Astrocyte (in vitro differentiated cells and primary cell): Measurements from ENCODE around the gene PELI2.

Experiments
- CTCF ChIP-seq: IDR thresholded peaks from 2 replicates; pipeline ENCODE4 v1.5.1; 2011; ENCODE audit warnings: low read depth, mild to moderate bottlenecking, inconsistent platforms, low read length, moderate library complexity; ENCODE audit not compliant: insufficient read depth
- EZH2 ChIP-seq: IDR thresholded peaks from 2 replicates; pipeline ENCODE4 v1.6.1; 2012; ENCODE audit warnings: mild to moderate bottlenecking, low read length, inconsistent platforms; ENCODE audit not compliant: insufficient read depth

GRCh38 chr14:56150645-56151345 lies 32.6 kb downstream of the PELI2 start:
- TF ChIP-seq CTCF = no peak
- TF ChIP-seq EZH2 = no peak
